H9 (cell line): ENCODE results near the gene PPP1R14B. TPM values are rescaled to one million over a fixed set of nuclear protein-coding genes. Genes with fewer than 3 reads are reported as not detected.

Experiments
- DNase-seq: peaks from one replicate; pipeline ENCODE4 v3.0.0-alpha.2; 2017
- H2AFZ ChIP-seq: one replicate; pipeline ENCODE4 v1.6.1; 2013; ENCODE audit warnings: mild to moderate bottlenecking, low read length, control low read depth, moderate library complexity
- H2AK5ac ChIP-seq: 2 replicates; pipeline ENCODE4 v1.6.1; 2013; ENCODE audit warnings: low read length, control low read depth, mixed read lengths; ENCODE audit not compliant: insufficient read length
- H2BK120ac ChIP-seq: one replicate; pipeline ENCODE4 v1.6.1; 2013; ENCODE audit warnings: low read depth, mild to moderate bottlenecking, low read length, control low read depth, inconsistent platforms; ENCODE audit not compliant: poor library complexity, severe bottlenecking
- H2BK12ac ChIP-seq: 2 replicates; pipeline ENCODE4 v1.6.1; 2013; ENCODE audit warnings: low read length, control low read depth, mixed read lengths, low read depth; ENCODE audit not compliant: insufficient read length
- H2BK15ac ChIP-seq: 2 replicates; pipeline ENCODE4 v1.6.1; 2013; ENCODE audit warnings: low read depth, low read length, control low read depth
- H2BK20ac ChIP-seq: one replicate; pipeline ENCODE4 v1.6.1; 2013; ENCODE audit warnings: low read depth, mild to moderate bottlenecking, low read length, control low read depth, inconsistent platforms; ENCODE audit not compliant: poor library complexity, severe bottlenecking
- H2BK5ac ChIP-seq: 2 replicates; pipeline ENCODE4 v1.6.1; 2013; ENCODE audit warnings: low read length, control low read depth, mixed read lengths; ENCODE audit not compliant: insufficient read length
- H3K14ac ChIP-seq: 2 replicates; pipeline ENCODE4 v1.6.1; 2013; ENCODE audit warnings: low read length, control low read depth; ENCODE audit not compliant: insufficient read depth
- H3K18ac ChIP-seq: 2 replicates; pipeline ENCODE4 v1.6.1; 2013; ENCODE audit warnings: low read depth, mild to moderate bottlenecking, mixed read lengths, low read length, control low read depth; ENCODE audit not compliant: insufficient read length
- H3K23ac ChIP-seq: 2 replicates; pipeline ENCODE4 v1.6.1; 2013; ENCODE audit warnings: low read length, control low read depth, mixed read lengths, low read depth; ENCODE audit not compliant: insufficient read length
- H3K23me2 ChIP-seq: 2 replicates; pipeline ENCODE4 v1.6.1; 2013; ENCODE audit warnings: low read depth, mild to moderate bottlenecking, mixed read lengths, low read length, control low read depth; ENCODE audit not compliant: insufficient read length, poor library complexity, severe bottlenecking
- H3K27ac ChIP-seq: 2 replicates; pipeline ENCODE4 v1.5.1; 2013; ENCODE audit warnings: low read length, control low read depth, mixed read lengths, low read depth; ENCODE audit not compliant: insufficient read length
- H3K27me3 ChIP-seq: 2 replicates; pipeline ENCODE4 v1.6.1; 2013; ENCODE audit warnings: low read length, control low read depth, inconsistent platforms; ENCODE audit not compliant: insufficient read depth
- H3K4ac ChIP-seq: 2 replicates; pipeline ENCODE4 v1.6.1; 2013; ENCODE audit warnings: low read depth, mild to moderate bottlenecking, control low read depth, inconsistent platforms, low read length, moderate library complexity
- H3K4me1 ChIP-seq: 2 replicates; pipeline ENCODE4 v1.6.1; 2013; ENCODE audit warnings: low read length, control low read depth, inconsistent platforms; ENCODE audit not compliant: insufficient read depth
- H3K4me2 ChIP-seq: 2 replicates; pipeline ENCODE4 v1.6.1; 2013; ENCODE audit warnings: low read length, control low read depth, mixed read lengths; ENCODE audit not compliant: insufficient read length, insufficient read depth
- H3K56ac ChIP-seq: 2 replicates; pipeline ENCODE4 v1.6.1; 2013; ENCODE audit warnings: low read depth, mild to moderate bottlenecking, mixed read lengths, low read length, control low read depth; ENCODE audit not compliant: insufficient read length
- H3K79me1 ChIP-seq: 2 replicates; pipeline ENCODE4 v1.6.1; 2013; ENCODE audit warnings: low read depth, mild to moderate bottlenecking, moderate library complexity, low read length, control low read depth, inconsistent platforms; ENCODE audit not compliant: insufficient read depth, poor library complexity, severe bottlenecking
- H3K79me2 ChIP-seq: 2 replicates; pipeline ENCODE4 v1.6.1; 2013; ENCODE audit warnings: low read length, control low read depth, inconsistent platforms; ENCODE audit not compliant: insufficient read depth
- H3K9ac ChIP-seq: 2 replicates; pipeline ENCODE4 v1.6.1; 2013; ENCODE audit warnings: low read length, control low read depth, mixed read lengths; ENCODE audit not compliant: insufficient read length; ENCODE audit errors: extremely low read depth
- H3K9me3 ChIP-seq: one replicate; pipeline ENCODE4 v1.6.1; 2013; ENCODE audit warnings: low read depth, low read length, inconsistent platforms; ENCODE audit not compliant: control insufficient read depth
- H3T11ph ChIP-seq: one replicate; pipeline ENCODE4 v1.6.1; 2013; ENCODE audit warnings: mild to moderate bottlenecking, low read length, control low read depth, inconsistent platforms
- H4K20me1 ChIP-seq: one replicate; pipeline ENCODE4 v1.6.1; 2013; ENCODE audit not compliant: control insufficient read depth, insufficient read length, insufficient read depth
- H4K5ac ChIP-seq: 2 replicates; pipeline ENCODE4 v1.6.1; 2013; ENCODE audit warnings: low read depth, mild to moderate bottlenecking, mixed read lengths, low read length, control low read depth; ENCODE audit not compliant: insufficient read length
- H4K8ac ChIP-seq: replicated peaks from 2 replicates; pipeline ENCODE4 v1.6.1; 2013; ENCODE audit warnings: low read length, control low read depth, mixed read lengths, low read depth; ENCODE audit not compliant: insufficient read length
- H4K91ac ChIP-seq: 2 replicates; pipeline ENCODE4 v1.6.1; 2013; ENCODE audit warnings: low read depth, mild to moderate bottlenecking, moderate library complexity, mixed read lengths, low read length, control low read depth; ENCODE audit not compliant: insufficient read length
- H3K27ac Mint-ChIP-seq, 3 experiments: 2 replicates in 2 of 3; 3 replicates in 1 of 3; pipeline ENCODE4 v1.8.0; 2020 to 2021; ENCODE audit warnings: mixed read lengths in 3 of 3, mild to moderate bottlenecking in 1 of 3, moderate library complexity in 1 of 3
- H3K27me3 Mint-ChIP-seq: 2 replicates; pipeline ENCODE4 v1.8.0; 2021; ENCODE audit warnings: low read depth, mild to moderate bottlenecking, moderate library complexity, mixed read lengths
- H3K36me3 Mint-ChIP-seq, 3 experiments: 2 replicates in 2 of 3; 3 replicates in 1 of 3; pipeline ENCODE4 v1.8.0; 2020 to 2021; ENCODE audit warnings: low read depth in 3 of 3, mixed read lengths in 3 of 3; ENCODE audit not compliant: insufficient read depth in 1 of 3
- H3K4me1 Mint-ChIP-seq, 2 experiments: 2 replicates each; pipeline ENCODE4 v1.8.0; 2020; ENCODE audit warnings: mixed read lengths in 2 of 2
- H3K4me3 Mint-ChIP-seq, 2 experiments: 2 replicates in 1 of 2; 3 replicates in 1 of 2; pipeline ENCODE4 v1.8.0; 2020 to 2021; ENCODE audit warnings: mild to moderate bottlenecking in 2 of 2, mixed read lengths in 2 of 2, moderate library complexity in 1 of 2
- H3K9me3 Mint-ChIP-seq, 2 experiments: 2 replicates in 1 of 2; 3 replicates in 1 of 2; pipeline ENCODE4 v1.8.0; 2020; ENCODE audit warnings: mild to moderate bottlenecking in 2 of 2, mixed read lengths in 2 of 2, moderate library complexity in 1 of 2
- CTCF ChIP-seq: fragments of 200-600 bp; sonication (generic); conservative IDR thresholded peaks from 3 replicates; pipeline ENCODE4 v1.8.0; 2021; ENCODE audit warnings: antibody characterized with exemption, mild to moderate bottlenecking
- WGBS: extraction: QIAGEN DNeasy Blood & Tissue Kit; methylation state at CpG from one replicate; pipeline ENCODE4 v1.1.7; 2013; ENCODE audit warnings: missing lambda C conversion rate, low lambda C conversion rate, mixed read lengths; ENCODE audit not compliant: insufficient read length; ENCODE audit errors: extremely low coverage; 5-methylcytosine and 5-hydroxymethylcytosine counted together
- total RNA-seq: library from RNA; stranded (reverse); gene quantifications from 2 replicates; pipeline ENCODE4 v1.2.1, GENCODE V29; 2021

PPP1R14B gene
- total RNA-seq, 1 experiment from 2014 or later = 358 TPM

- peaks cover 13 to 31% (median 17%) of the 10 kb centered on the region in 3 experiments for H3K36me3 Mint-ChIP-seq
- DNase-seq = no peak
- Histone ChIP-seq H4K20me1 (no peaks in the 10 kb centered on the region), H2BK120ac (no peak overlapping the region), H2AFZ (no peak overlapping the region), H2BK12ac (no peak overlapping the region), H3K4me2 (no peak overlapping the region), H3K27me3 (no peaks in the 10 kb centered on the region), H3K79me1 (no peaks in the 10 kb centered on the region), H4K5ac (no peak overlapping the region), H3K23me2 (peaks cover 21% of the 10 kb centered on the region), H3K4ac (no peak overlapping the region), H3K9me3 (no peaks in the 10 kb centered on the region), H3K56ac (no peak overlapping the region), H2BK20ac (no peak overlapping the region), H4K8ac (no peak overlapping the region), H3K23ac (no peak overlapping the region), H3K9ac (no peak overlapping the region), H3K79me2 (peaks cover 9% of the 10 kb centered on the region; the same call in 1 of the 2 replicates), H2BK15ac (no peak overlapping the region), H2BK5ac (no peak overlapping the region), H3K14ac (no peak overlapping the region), H3T11ph (no peak overlapping the region), H2AK5ac (no peak overlapping the region), H3K4me1 (no peaks in the 10 kb centered on the region), H3K18ac (no peak overlapping the region), H3K27ac (no peak overlapping the region), H4K91ac (no peak overlapping the region)
- peak overlapping the region; percentile 40 to 86 (median 75); a peak in 4 of 7 replicates for H3K27ac Mint-ChIP-seq
- no CpG with 5 or more reads among the region's 8 CpGs for WGBS
- peak overlapping the region; percentile 85 to 93 for H3K4me3 Mint-ChIP-seq
- no peaks in the 10 kb centered on the region for H3K27me3 Mint-ChIP-seq
- no peaks in the 10 kb centered on the region; a peak in 1 of 5 replicates for H3K9me3 Mint-ChIP-seq
- no peak for TF ChIP-seq CTCF
- H3K4me1 Mint-ChIP-seq = peaks cover 28 to 35% of the 10 kb centered on the region in 2 experiments
Measured at GRCh38 chr11:64243236-64243854, 3.4 kb downstream of the PPP1R14B start.
